Mucosa of stomach (tissue), 1 donor: Measurements from ENCODE around the gene CYP27A1.

Experiments
- H3K27me3 ChIP-seq: one replicate; pipeline ENCODE4 v1.7.0; 2013; ENCODE audit warnings: mild to moderate bottlenecking, low read length; ENCODE audit not compliant: control insufficient read depth, insufficient read depth
- H3K36me3 ChIP-seq: one replicate; pipeline ENCODE4 v1.7.0; 2013; ENCODE audit warnings: low read length; ENCODE audit not compliant: control insufficient read depth, insufficient read depth
- H3K4me1 ChIP-seq: one replicate; pipeline ENCODE4 v1.7.0; 2013; ENCODE audit warnings: mild to moderate bottlenecking, low read length; ENCODE audit not compliant: control insufficient read depth, insufficient read depth
- H3K4me3 ChIP-seq: one replicate; pipeline ENCODE4 v1.7.0; 2013; ENCODE audit warnings: low read length
- H3K9ac ChIP-seq: one replicate; pipeline ENCODE4 v1.7.0; 2013; ENCODE audit warnings: mild to moderate bottlenecking, low read length, moderate library complexity
- H3K9me3 ChIP-seq: one replicate; pipeline ENCODE4 v1.7.0; 2013; ENCODE audit warnings: mild to moderate bottlenecking, low read length, moderate library complexity; ENCODE audit not compliant: control insufficient read depth
- donor health status: Pancreatic carcinoma.

Gene CYP27A1

DNA sequence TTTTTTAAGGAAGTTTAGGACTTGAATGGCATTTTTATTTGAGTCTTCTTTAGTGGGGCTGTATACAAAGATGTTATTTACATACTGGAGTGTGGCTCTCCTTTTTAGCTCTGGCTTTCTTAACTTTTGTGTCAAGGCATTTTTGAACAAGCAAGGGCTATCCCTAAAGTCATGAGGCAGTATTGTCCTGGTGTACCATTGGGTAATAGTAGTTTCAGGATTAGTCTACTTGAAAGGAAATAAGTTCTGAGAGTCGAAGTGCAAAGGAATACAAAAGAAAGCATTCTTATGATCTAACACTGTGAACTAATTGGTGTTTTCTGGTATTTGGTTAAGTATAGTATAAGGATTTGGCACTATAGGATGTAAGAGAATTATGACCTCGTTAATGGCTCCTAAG is 1.9 kb upstream of the CYP27A1 start:
- Histone ChIP-seq H3K36me3 (no peaks in the 10 kb centered on the region), H3K9me3 (no peaks in the 10 kb centered on the region), H3K4me1 (peaks cover 25% of the 10 kb centered on the region), H3K9ac (no peak overlapping the region), H3K4me3 (no peak overlapping the region), H3K27me3 (peaks cover 18% of the 10 kb centered on the region)

DNA sequence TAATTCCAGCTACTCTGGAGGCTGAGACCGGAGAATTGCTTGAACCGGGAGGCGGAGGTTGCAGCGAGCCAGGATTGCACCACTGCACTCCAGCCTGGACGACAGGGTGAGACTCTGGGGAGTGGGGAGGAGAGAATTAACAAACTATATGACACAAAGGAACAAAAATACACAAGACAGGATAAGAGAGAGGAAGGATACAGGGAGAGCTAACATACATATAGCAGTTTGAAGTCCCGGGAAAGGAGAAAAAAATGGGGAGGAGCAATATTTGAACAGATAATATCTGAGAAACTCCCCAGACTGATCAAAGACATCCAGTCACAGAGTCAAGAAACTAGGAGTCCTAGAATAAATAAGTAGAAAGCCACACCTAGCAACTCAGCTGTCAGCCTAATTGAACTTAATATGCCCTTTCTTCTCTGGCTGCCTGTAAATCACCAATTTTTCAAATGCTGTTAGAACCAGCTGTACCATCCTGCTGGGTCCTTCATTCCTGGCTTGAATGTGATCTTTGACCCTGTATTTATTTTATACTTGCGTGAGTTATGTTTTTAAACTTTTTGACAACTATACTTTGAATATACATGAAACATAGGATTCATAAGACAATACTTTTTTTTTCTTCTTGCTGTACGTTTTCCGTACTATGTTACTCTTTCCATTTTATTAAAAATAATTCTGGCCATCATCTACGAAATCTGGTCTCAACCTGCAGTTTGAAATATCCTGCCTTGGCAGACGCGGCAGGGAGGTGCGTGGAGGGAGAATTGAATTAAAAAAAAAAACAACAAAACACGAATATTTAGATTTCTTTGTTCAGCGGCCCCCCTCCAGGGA is 876 bp upstream of the CYP27A1 start:
- Histone ChIP-seq H3K9me3 (no peaks in the 10 kb centered on the region), H3K4me1 (peaks cover 30% of the 10 kb centered on the region), H3K4me3 (peak overlapping the region; percentile 37), H3K9ac (peak overlapping the region; percentile 72), H3K27me3 (peaks cover 18% of the 10 kb centered on the region), H3K36me3 (no peaks in the 10 kb centered on the region)

GRCh38 chr2:218782528-218782844 is 539 bp downstream of the CYP27A1 start:
- Histone ChIP-seq H3K4me1 (peaks cover 30% of the 10 kb centered on the region), H3K36me3 (no peaks in the 10 kb centered on the region), H3K4me3 (peak overlapping the region; percentile 37)

DNA sequence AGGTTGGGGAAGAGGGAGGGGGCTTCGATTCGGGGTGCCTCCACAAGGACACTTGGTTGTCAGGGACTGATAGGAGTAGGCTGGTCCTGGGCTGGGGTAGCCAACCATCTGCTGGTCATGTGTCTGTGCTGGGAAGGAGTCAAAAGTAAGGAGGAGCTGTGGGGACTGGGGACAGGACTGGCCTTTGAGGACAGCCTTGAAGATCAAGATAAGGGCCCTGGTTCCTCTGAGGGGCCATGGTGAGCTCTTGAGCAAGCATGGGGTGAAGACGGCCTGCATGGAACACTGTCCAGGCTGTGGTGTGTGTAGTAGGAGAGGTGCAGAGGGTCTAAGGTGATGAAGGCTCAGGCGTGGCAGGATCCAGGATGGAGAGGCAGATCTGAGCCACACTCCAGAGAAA is 1.7 kb downstream of the CYP27A1 start:
- H3K36me3 ChIP-seq = no peaks in the 10 kb centered on the region
- no peak overlapping the region for H3K4me3 ChIP-seq
- H3K9me3 ChIP-seq = no peaks in the 10 kb centered on the region
- no peak overlapping the region for H3K9ac ChIP-seq
- H3K4me1 ChIP-seq = peaks cover 30% of the 10 kb centered on the region
- peaks cover 18% of the 10 kb centered on the region for H3K27me3 ChIP-seq

More at GRCh38 chr2:218782528-218782844, 539 bp downstream of the CYP27A1 start:
- Histone ChIP-seq H3K27me3 (peaks cover 18% of the 10 kb centered on the region), H3K9ac (peak overlapping the region; percentile 72), H3K9me3 (no peaks in the 10 kb centered on the region)

- H3K4me3 ChIP-seq = no peak overlapping the region
- no peaks in the 10 kb centered on the region for H3K36me3 ChIP-seq
- H3K4me1 ChIP-seq = peaks cover 21% of the 10 kb centered on the region
- no peaks in the 10 kb centered on the region for H3K9me3 ChIP-seq
- H3K9ac ChIP-seq = no peak overlapping the region
- peaks cover 18% of the 10 kb centered on the region for H3K27me3 ChIP-seq
These were observed 3.2 kb downstream of the CYP27A1 start for GRCh38 chr2:218785103-218785502.

DNA sequence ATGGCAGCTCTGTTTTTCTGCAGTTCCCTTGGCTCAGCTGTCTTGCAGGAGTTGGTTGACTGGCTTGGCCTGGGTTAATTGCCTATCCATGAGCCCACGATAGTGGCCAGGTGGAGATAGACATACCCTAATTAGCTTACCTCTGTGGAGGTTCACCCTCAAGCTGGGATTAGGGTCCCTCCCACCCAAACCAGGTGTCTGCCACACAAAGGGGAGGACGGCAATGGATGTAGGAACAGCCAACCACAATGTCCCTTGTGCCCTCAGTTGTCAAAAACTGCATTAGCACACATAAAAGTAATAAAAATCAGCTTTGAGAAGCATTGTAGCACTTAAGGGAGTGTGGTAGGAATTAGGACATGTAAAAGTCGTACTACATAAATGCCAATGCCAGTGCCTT is 4.2 kb downstream of the CYP27A1 start:
- no peaks in the 10 kb centered on the region for H3K9me3 ChIP-seq
- no peak overlapping the region for H3K9ac ChIP-seq
- H3K4me3 ChIP-seq = no peak overlapping the region
- no peaks in the 10 kb centered on the region for H3K36me3 ChIP-seq
- peaks cover 18% of the 10 kb centered on the region for H3K27me3 ChIP-seq
- peaks cover 13% of the 10 kb centered on the region for H3K4me1 ChIP-seq

DNA sequence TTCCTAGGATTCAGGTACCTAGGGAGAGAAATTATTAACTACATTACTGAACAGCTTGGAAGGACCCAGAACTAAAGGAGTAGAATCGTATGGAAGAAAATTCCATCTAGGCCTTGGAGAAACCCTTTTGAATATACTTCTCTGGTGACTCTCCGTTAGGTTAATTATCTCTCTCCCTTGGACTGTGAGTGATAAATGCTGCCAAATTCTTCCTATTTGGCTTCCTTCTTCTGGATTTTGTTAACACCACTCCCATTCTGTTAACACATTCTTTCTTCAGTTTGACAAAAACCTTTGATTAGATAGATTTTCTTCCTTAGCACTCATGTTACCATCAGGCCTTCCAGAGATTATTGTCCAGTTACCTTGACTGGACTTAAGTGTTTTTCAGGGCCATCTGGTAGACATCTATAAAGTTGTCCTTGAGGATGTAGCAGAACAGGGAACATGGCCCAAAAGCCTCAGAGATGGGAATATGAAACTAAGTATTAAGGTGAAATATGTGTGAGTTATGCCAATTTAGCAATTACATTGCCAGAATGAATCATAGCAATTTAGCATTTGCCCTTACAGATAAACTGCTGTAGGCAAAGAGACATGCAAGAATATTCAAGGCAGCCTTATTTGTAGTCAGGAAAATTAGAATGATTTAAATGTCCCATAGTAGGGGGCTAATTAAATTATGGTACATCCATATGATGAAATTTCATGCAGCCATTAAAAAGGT is 6.7 kb downstream of the CYP27A1 start:
- H3K9ac ChIP-seq = no peak overlapping the region
- H3K4me1 ChIP-seq = peaks cover 5% of the 10 kb centered on the region
- no peak overlapping the region for H3K4me3 ChIP-seq
- no peaks in the 10 kb centered on the region for H3K27me3 ChIP-seq
- no peaks in the 10 kb centered on the region for H3K9me3 ChIP-seq
- no peaks in the 10 kb centered on the region for H3K36me3 ChIP-seq

DNA sequence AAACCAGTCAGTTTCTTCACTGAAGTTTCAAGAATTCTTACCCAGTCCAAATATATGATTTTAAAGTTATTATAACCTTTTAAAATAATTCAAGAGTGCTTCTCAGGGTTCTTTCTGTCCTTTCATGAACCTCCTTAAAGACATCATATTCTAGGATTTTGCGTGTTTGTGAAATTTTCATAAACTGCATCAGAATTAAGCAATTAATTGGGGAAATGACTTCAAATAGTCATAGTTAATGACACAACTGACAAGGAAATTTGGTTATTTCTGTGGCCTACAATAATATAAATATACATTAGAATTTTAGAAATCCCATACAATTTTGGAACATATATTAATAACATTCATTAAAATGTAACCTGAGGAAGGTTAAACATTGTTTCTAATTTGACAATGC is 10.5 kb downstream of the CYP27A1 start:
- Histone ChIP-seq H3K4me3 (no peak overlapping the region), H3K9ac (no peak overlapping the region), H3K36me3 (no peaks in the 10 kb centered on the region), H3K9me3 (no peaks in the 10 kb centered on the region), H3K4me1 (peaks cover 4% of the 10 kb centered on the region), H3K27me3 (no peaks in the 10 kb centered on the region)

DNA sequence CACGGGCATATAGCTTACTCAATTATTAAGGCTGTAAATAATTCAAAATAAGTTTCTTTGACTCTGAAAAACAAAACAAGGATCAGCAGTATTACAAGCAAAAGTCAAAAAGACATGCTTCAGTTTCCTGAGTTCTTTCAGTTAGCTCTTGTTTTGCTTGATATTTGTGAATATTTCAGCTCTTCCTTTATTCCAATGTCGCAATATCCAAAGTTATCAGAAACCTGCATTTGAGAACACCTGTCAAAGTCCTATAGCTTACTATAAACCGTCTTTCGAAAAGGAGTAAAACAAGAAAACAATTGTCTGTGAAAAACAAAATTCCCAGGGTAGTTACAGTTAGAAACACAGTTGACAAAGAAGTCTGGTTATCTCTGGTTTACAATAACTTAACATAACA is 14.7 kb downstream of the CYP27A1 start:
- H3K9me3 ChIP-seq = no peaks in the 10 kb centered on the region
- H3K27me3 ChIP-seq = no peaks in the 10 kb centered on the region
- H3K4me3 ChIP-seq = no peak overlapping the region
- no peak overlapping the region for H3K9ac ChIP-seq
- no peaks in the 10 kb centered on the region for H3K36me3 ChIP-seq
- H3K4me1 ChIP-seq = peaks cover 12% of the 10 kb centered on the region

DNA sequence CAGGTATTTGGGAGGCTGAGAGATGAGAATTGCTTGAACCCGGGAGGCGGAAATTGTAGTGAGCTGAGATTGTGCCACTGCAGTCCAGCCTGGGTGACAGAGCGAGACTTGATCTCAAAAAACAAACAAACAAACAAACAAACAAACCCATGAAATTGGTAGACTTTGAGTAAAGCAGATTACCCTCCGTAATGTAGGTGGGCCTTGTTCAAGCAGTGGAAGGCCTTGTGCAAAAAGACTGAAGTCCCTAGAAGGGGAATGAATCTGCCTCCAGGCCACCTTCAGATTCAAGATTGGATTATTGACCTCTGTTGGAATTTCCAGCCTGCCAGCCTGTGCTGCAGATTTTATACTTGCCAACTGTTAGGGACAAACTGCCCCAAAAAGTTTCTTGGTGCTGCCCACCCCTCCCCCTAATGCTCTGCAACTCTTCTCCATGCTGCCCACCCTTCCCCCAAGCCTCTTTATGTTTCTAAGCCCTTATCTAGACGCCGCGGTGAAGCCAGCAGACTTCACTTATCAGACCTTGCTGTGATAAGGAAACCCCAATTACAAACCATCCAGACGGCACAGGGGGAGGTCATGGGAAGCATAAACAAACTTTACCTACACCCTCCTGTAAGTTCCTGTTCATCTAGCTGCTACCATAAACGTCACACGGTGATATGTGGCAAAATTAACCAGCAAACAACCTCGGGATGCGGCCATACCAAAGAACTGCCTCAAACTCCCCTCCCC is 17.0 kb downstream of the CYP27A1 start:
- H3K9ac ChIP-seq = no peak overlapping the region
- no peak overlapping the region for H3K4me3 ChIP-seq
- peaks cover 12% of the 10 kb centered on the region for H3K4me1 ChIP-seq
- no peaks in the 10 kb centered on the region for H3K27me3 ChIP-seq
- H3K9me3 ChIP-seq = no peaks in the 10 kb centered on the region
- no peaks in the 10 kb centered on the region for H3K36me3 ChIP-seq

GRCh38 chr2:218799990-218800389 is 18.0 kb downstream of the CYP27A1 start:
- Histone ChIP-seq H3K4me3 (no peak overlapping the region), H3K9ac (no peak overlapping the region), H3K4me1 (peaks cover 12% of the 10 kb centered on the region), H3K27me3 (no peaks in the 10 kb centered on the region), H3K36me3 (no peaks in the 10 kb centered on the region), H3K9me3 (no peaks in the 10 kb centered on the region)
